Stimulated activated CD4-positive, alpha-beta T cell treated with anti-CD3 and anti-CD28 coated beads, Interleukin-12 subunit alpha, Interleukin-12 subunit beta, amount 100 ng/mL, for 4 hours (primary cell): Measurements from ENCODE around the gene KRT36.

ENCODE experiments used
- DNase-seq: peaks from one replicate; pipeline ENCODE4 v3.0.0-alpha.2; 2020

The KRT36 gene

DNA sequence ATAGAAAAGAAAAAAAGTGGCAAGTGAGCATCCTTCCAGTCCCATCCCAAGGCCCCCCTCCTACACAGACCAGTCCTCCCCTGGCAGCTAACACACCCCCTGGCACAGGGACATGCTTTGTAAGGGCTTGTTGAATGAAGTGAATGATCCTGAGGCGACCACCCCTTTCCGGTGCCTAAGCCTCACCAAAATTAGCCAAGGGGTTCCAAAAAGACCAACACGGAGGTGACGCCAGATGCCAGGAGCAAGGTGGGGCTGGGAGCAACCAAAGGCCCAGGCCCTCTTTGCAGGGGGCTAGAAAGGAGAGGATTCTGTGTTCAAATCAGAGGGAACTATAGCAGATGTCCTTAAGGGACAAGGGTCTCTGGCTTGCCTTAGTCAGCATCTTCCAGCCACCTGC lies 14.3 kb downstream of the KRT36 start:
- DNase-seq, result no peak

DNA sequence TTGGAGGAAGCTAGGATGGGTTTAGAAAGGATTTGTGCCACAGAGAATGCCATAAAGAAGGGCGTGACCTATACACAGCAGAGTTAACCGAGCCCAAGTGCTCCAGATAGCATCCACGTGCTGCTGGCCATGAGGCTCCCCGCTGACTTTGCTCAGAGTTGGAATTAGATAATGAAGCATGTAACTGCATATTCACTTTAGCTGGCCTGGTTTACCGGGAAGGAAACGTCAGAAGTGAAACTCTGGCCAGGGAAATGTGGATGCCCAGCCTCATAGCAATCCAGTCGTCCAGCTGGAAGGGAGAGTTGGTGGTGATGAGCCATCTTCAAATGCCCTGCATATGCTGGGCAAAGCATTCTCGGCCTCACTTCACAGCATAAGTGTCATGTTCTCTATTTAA lies 14.8 kb downstream of the KRT36 start:
- no peak for DNase-seq

GRCh38 chr17:41468346-41468745 lies 21.4 kb downstream of the KRT36 start:
- no peak for DNase-seq

DNA sequence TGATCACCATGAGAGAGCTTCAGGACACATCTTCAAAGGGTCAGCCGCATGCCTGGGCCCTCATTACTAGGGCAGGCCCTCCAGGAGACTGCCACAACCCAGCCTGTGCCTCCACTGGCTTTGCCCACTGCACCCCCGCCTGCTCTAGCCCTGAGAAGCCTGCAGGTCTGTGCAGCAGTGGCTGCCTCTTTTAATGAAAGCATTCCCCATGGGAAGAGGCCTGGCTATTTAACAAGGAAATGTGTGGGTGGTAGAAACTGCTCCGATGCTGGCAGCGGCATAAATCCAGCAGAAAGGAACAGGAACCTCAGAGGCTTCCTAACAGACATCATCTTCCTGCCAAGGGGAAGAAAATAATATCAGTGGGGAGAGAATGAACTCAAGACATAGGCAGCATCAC lies 22.1 kb downstream of the KRT36 start:
- no peak for DNase-seq

- no peak for DNase-seq
Measured at GRCh38 chr17:41466988-41467387, 22.7 kb downstream of the KRT36 start, which contains the start of gene KRT32. TSS of gene KRT32 (minus strand) at chr17:41467386. CDS start at chr17:41467325, 61 bp downstream.

DNA sequence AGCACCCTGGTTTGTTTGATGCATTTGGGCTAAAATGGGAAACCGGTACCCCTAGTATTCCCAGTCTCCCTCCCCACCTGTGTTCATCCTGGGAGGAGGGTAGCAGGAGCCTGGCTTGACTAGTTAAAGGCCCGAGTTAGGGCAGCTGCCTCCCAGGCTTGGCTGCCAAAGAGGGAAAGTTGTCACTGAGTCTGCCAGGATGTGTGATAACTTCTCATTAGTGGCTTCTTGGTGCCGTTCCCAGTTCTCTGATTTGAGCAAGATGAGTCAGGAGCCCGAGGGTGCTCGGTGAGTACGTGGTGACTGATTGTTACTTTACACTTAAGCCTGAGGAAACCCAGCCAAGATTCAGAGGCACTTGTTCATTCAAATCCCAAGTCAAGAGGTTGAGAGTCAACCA lies 25.0 kb downstream of the KRT36 start:
- DNase-seq, result no peak

DNA sequence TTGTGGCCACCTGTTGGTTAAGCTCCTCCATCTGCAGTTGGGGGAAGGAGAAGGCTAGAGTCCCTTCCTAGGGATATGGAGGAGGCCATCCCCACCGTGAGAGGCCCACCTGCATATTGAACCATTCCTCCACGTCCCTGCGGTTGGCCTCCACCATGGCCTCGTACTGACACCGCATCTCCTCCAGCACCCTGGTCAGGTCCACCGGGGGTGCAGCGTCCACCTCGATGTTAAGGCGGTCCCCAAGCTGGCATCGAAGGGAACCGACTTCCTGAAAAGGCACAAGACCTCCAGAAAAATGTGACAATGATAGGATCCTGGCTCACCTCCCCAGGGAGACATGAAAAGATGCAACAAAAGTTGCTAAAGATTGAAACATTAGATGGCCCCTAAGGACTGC lies 25.5 kb downstream of the KRT36 start:
- no peak for DNase-seq

- DNase-seq, result no peak
Measured at GRCh38 chr17:41463746-41464145, 26.0 kb downstream of the KRT36 start.

DNA sequence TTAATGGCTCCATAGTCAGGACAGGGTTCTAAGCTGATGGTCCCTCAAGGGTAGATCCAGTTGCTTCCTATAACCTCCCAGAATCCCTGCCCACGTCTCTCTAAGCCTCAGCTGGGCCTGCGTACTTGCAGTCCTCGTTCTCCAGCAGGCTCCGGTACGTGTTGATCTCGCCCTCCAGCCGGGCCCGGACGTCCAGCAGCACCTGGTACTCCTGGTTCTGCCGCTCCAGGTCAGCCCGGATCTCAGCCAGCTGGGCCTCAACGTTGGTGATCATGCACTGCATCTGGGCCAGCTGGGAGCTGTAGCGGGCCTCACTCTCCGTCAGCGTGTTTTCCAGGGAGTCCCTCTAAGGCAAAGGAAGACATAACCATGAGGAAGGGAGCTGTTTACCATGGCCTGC lies 27.0 kb downstream of the KRT36 start:
- no peak for DNase-seq

- DNase-seq, result no peak
Measured at GRCh38 chr17:41457676-41458075, 32.0 kb downstream of the KRT36 start.

- DNase-seq, result no peak
Measured at GRCh38 chr17:41456204-41456603, 33.5 kb downstream of the KRT36 start.

- no peak for DNase-seq
Measured at GRCh38 chr17:41455236-41455635, 34.5 kb downstream of the KRT36 start.

DNA sequence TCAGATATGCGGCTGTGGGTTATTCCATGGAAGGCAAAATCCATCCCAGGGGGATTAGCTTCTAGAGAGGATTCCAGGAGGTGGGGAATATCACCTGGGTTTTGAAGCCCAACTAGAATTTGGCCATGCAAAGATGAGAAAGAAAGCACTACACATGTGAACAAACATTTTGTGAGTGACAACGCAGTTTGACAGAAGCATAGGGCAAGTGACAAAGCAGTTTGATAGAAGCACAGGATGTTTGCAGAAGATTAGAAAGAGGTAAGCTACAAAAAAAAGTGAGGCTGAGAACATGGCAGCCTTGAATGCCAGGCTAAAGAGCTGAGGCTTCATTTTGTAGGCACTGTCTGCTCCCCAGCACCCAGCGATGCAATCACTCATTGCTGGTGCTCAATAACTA lies 36.6 kb downstream of the KRT36 start:
- DNase-seq, result no peak

DNA sequence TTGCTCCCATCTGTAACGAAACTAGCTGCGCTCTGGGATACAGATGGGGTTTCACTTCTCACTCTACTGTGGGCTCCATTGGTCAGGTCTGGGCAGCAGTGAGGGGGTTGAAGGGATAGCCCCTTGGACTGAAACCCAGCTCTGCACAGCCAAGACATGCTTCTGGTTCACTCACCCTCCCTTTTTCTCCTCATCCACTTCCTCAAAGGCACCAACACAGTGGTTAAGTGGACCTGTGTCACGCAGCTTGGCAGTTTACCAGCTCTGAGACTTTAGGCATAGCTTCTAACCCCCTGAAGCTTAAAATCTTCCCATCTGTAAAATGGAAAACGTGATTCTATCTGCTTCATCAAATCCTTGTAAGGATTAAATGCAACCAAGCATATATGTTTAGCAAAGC lies 37.4 kb downstream of the KRT36 start:
- DNase-seq, result no peak

DNA sequence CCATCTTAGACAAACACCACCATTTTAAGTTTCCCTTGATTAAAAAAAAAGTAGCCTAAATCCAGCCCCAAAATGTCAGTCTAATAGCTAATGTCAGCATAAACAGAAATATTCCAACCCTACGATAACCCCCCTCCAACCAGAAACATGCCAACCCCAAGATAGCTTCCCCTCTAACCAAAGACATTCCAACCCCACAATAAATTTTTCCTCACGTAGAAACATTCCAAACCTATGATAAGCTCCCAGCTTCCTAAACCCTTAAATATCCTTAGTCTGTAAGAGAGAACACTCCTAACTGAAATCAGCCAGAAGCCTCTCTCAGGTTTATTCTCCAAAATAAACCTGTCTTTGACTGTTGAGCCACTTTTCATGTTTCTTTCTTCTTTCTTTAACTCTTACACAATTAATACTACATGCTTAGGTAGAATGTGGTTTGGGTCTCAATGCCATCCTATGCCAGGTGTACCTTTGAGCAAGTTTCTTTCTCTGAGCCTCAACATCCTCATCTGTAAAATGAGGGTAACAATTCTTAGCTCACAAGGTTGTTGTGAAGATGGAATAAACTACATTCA lies 38.5 kb downstream of the KRT36 start:
- no peak for DNase-seq

DNA sequence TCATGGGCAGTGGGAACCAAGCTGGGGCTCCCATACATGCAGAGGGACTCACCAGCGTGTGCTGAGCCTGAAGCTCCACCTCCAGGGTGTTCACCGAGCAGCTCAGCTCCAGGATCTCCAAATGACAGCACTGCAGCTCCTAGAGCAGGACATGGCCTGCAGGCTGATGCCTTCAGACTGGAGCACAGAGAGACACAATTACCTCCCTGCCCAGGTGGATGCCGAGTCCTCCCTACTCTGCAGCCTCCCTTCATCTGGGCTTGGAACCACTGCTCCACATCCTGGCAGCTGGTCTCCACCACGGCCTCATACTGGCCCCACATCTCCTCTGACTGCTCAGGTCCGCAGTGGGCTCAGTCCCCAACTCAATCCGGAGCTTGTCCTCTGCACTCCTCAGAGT lies 40.7 kb downstream of the KRT36 start:
- DNase-seq, result no peak

DNA sequence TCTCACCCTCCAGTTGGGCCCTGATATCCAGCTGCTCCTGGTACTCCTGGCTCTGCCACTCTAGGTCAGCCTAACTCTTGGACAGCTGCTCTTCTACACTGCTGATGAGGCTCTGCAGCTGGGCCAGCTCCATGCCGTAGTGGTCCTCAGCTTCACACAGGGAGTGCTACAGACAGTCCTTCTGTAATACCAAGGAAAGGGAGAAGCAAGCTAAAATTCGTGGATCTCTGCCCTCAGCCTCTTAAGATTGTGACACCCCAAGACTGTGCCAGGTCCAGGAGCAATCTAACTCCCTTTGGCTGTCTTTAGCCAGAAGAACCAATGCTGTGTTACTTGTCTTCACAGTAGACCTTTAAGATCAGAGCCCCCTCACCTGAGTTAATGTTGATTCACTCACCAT lies 41.2 kb downstream of the KRT36 start:
- no peak for DNase-seq

GRCh38 chr17:41446806-41447205 lies 42.9 kb downstream of the KRT36 start:
- DNase-seq, result no peak

DNA sequence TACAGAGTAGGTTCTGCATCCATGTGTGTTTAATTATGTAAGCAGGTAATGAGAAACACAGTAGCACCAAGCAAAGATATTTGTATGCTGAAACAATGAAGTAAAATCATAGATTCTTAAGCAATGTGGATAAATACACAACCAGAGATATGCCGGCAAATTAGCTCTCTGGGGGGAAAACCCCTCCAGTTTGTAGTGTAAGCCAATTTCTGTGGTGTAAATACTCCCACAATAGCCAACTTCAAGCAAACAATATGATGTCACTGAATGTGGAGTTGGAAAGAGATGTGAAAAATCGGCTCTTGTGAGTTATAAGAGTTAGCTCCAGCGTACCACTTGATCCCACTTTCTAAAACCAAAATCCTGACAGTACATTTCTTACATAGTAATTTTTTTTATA lies 45.1 kb downstream of the KRT36 start:
- DNase-seq, result no peak

- no peak for DNase-seq
Measured at GRCh38 chr17:41444186-41444585, 45.5 kb downstream of the KRT36 start.

- no peak for DNase-seq
Measured at GRCh38 chr17:41442739-41443138, 47.0 kb downstream of the KRT36 start.

GRCh38 chr17:41440531-41441033 lies 49.1 kb downstream of the KRT36 start, which contains the start of gene KRT38:
TSS of gene KRT38 (minus strand) at chr17:41440983. CDS start at chr17:41440921, 62 bp downstream.
- no peak for DNase-seq

- no peak for DNase-seq
Measured at GRCh38 chr17:41439375-41439774, 50.3 kb downstream of the KRT36 start.

DNA sequence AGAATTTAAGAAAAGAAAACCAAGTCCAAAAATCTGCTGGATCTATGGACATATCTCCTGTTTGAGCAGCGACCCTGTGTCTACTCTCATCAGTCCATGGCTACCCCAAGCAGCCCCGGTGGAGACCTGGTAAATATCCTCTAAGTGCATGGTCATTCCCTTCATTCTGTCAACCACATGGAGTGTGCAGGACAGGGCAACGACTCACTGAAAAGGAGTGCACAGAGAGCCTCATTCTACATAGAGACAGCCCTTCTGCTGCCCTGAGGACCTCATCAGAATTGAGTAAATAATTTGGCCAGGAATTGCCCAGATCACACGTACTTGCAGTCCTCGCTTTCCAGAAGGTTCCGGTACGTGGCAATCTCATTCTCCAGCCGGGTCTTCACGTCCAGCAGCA lies 51.9 kb downstream of the KRT36 start:
- DNase-seq, result no peak

DNA sequence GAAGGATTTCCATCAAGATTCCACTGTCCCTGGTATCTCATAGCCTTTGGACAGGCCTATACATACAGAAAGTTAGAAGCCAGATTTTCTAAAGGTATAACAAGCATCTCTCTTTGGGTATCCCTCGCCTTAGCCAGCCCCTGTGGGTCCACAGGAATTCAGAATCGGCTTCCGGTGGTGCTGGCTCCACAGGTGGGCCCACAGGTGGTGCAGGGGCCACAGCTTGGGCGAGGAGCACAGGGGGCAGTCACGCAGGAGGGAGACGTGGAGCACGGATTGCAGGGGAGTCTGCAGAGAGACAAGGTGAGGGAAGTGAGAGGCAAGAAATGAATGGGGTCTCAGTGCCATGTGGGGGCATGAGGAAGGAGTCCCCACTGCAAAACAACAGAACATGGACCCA lies 52.5 kb downstream of the KRT36 start:
- DNase-seq, result no peak
